ENCODE data around the gene MOB3A. TPM values are rescaled to one million over a fixed set of nuclear protein-coding genes. Genes with fewer than 3 reads are reported as not detected.

Gene MOB3A
- polyA plus RNA-seq, 1 of the 3 experiments (the other 2 are of a cell fraction): 24.1 TPM

DNA sequence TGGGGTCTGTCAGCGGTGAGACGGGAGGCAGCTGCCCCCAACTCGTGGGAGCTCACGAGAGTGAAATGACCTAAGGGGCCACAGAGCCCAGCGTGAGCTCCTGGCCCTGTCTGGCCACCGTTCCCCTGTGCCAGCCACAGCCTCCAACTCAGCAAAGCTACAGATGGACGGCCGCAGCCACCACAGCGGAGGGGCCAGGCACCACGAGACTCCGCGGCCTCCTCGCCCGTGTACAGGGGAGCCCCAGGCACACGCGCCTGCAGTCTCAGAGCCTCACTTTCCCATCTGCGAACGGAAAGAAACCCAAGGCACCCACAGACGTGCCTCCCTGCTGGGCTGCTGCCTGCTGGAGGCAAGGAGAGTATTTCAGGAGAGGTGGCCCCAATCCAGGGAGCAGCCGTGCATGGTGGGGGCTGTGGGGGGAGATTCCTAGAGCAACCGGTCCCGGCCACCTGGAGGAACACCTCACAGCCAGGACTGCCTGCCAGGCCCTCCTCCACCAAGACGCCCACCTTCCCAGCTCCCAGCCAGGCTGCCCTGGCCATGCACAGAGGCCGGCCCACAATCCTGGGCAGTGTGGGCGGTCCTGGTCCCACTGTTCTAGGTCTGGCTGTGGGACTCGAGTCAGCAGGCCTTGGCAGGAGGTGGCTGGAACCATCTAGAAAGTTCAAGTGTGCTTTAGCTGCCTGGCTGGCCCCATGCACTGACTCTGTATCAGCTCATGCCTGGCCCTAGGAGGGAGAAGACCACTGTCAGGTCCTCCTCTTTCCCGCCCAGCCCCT is 47.0 kb downstream of the MOB3A start:
- Histone ChIP-seq H3K9me2 (no peaks in the 10 kb centered on the region), H2AFZ (ENCODE audit: low read depth) (no peak overlapping the region), H3K9ac (peak overlapping the region; percentile 82; the same call in 1 of the 2 replicates), H3K27ac (ENCODE audit: low read depth in 2 of 2, low read length in 1 of 2) (peak overlapping the region; percentile 28 to 76; a peak in 3 of 4 replicates), H3K4me3 (ENCODE audit: low read depth in 2 of 2, low read length in 1 of 2) (peak overlapping the region; percentile 90 to 94), H3K4me1 (ENCODE audit: control insufficient read depth in 1 of 2, insufficient read depth in 2 of 2, low read depth in 1 of 2, low read length in 1 of 2) (peaks cover 20 to 56% of the 10 kb centered on the region in 2 experiments; a peak in 2 of 4 replicates), H3F3A (replicated peaks; ENCODE audit: insufficient read depth) (peaks cover 14% of the 10 kb centered on the region), H3K27me3 (ENCODE audit: insufficient read depth) (no peaks in the 10 kb centered on the region), H3K36me3 (replicated peaks in 1 of 2; ENCODE audit: control insufficient read depth in 1 of 2, insufficient read depth in 2 of 2, low read length in 1 of 2) (peaks cover 0 to 26% of the 10 kb centered on the region in 2 experiments), H3K79me2 (ENCODE audit: insufficient read depth) (peaks cover 45% of the 10 kb centered on the region), H3K4me2 (peak overlapping the region; percentile 98), H4K20me1 (ENCODE audit: insufficient read depth) (peaks cover 65% of the 10 kb centered on the region), H3K9me3 (no peaks in the 10 kb centered on the region)
- WGBS (ENCODE audit: low lambda C conversion rate): 74% methylated on average over 8 of the region's 27 CpGs
- ChIA-PET POLR2A (interaction anchor here (0.6 to 2.0 kb wide), 4 partner anchors 11 to 237 kb away, joined by 3 to 9 read pairs (median 6); no protein-coding TSS in a partner anchor), CTCF (interaction anchor here (0.6 to 2.0 kb wide), 6 partner anchors 9 to 144 kb away, joined by 3 to 7 read pairs (median 3); no protein-coding TSS in a partner anchor)
- no peak for DNase-seq
- TF ChIP-seq RAD21 (IDR thresholded peaks at IDR 0.05; ENCODE audit: low read length) (no peak), SMC3 (IDR thresholded peaks at IDR 0.05; ENCODE audit: low read depth, low read length) (no peak), EP300 (IDR thresholded peaks at IDR 0.05; ENCODE audit: borderline replicate concordance in 1 of 2, low read depth in 1 of 2, low read length in 1 of 2) (peak in 1 of 2 experiments; percentile 63; a peak in 2 of 4 replicates), JUND (IDR thresholded peaks at IDR 0.05) (no peak), FOXJ3 (CRISPR knock-in tag; IDR thresholded peaks at IDR 0.05) (no peak), TAF1 (IDR thresholded peaks at IDR 0.05; ENCODE audit: borderline replicate concordance, low read depth, low read length) (no peak)
- TF ChIP-seq, protein P1, sequence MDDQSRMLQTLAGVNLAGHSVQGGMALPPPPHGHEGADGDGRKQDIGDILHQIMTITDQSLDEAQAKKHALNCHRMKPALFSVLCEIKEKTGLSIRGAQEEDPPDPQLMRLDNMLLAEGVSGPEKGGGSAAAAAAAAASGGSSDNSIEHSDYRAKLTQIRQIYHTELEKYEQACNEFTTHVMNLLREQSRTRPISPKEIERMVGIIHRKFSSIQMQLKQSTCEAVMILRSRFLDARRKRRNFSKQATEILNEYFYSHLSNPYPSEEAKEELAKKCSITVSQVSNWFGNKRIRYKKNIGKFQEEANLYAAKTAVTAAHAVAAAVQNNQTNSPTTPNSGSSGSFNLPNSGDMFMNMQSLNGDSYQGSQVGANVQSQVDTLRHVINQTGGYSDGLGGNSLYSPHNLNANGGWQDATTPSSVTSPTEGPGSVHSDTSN (IDR thresholded peaks at IDR 0.05): no peak
- TF ChIP-seq, protein P2, sequence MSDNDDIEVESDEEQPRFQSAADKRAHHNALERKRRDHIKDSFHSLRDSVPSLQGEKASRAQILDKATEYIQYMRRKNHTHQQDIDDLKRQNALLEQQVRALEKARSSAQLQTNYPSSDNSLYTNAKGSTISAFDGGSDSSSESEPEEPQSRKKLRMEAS (IDR thresholded peaks at IDR 0.05; ENCODE audit: low read depth): no peak

DNA sequence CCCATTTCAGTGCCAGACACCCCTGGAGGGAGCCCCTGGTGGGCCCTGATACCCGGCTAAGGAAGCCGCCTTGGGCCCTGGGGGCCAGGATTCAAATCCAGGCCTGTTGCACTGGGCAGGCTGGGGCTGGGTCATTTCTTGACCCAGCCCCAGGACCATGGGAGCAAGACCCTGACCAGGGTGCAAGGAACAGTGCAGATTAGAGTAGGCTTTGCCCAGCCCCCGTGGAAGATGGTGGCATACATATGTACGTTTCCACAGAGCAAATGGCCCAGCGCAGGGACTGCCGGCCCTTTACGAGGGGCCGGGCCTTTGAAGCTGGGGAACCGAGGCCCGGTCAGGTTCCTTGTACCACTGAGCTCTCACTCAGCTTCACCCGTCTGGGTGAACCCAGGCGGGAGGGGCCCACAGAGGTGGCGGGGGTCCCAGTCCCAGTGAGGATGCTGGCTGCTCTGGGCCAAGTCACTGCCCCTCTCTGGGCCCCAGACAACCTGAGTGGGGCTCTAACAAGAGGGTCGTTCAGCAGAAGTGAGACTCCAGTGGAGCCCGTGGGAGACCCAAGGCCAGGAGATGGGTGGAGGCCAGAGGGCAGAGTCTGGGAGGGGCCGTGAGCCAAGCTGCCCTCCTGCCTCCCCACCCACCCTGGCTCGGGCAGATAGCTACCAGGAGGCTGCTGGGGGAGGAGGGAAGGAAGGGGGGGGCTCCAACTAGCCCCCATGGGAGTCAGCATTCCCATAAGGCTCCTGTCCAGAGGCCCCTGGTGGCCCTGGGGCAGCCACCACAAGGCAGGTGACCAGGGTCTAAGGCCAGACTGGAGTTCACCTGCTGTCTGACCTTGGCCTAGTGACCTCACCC is 47.8 kb downstream of the MOB3A start:
- H3K4me3 ChIP-seq (ENCODE audit: low read depth in 2 of 2, low read length in 1 of 2): peak overlapping the region in 1 of 2 experiments; percentile 94; a peak in 1 of 4 replicates
- peak overlapping the region; percentile 98 for H3K4me2 ChIP-seq
- WGBS (ENCODE audit: low lambda C conversion rate): 100% methylated on average over 5 of the region's 17 CpGs
- H3K9ac ChIP-seq: no peak overlapping the region
- no peaks in the 10 kb centered on the region for H3K9me3 ChIP-seq
- H3K9me2 ChIP-seq: no peaks in the 10 kb centered on the region
- peaks cover 2 to 26% of the 10 kb centered on the region in 2 experiments for H3K36me3 ChIP-seq (replicated peaks in 1 of 2; ENCODE audit: control insufficient read depth in 1 of 2, insufficient read depth in 2 of 2, low read length in 1 of 2)
- ChIA-PET CTCF (interaction anchor here (0.6 to 2.0 kb wide), 5 partner anchors 12 to 29 kb away, joined by 3 to 7 read pairs (median 3); no protein-coding TSS in a partner anchor), POLR2A (interaction anchor here (1.2 to 2.0 kb wide), 2 partner anchors 12 to 29 kb away, joined by 4 to 7 read pairs; no protein-coding TSS in a partner anchor)
- H3K27me3 ChIP-seq (ENCODE audit: insufficient read depth): no peaks in the 10 kb centered on the region
- peak overlapping the region in 1 of 2 experiments; percentile 44; a peak in 1 of 4 replicates for H3K27ac ChIP-seq (ENCODE audit: low read depth in 2 of 2, low read length in 1 of 2)
- no peak for DNase-seq
- peaks cover 45% of the 10 kb centered on the region for H3K79me2 ChIP-seq (ENCODE audit: insufficient read depth)
- H3F3A ChIP-seq (replicated peaks; ENCODE audit: insufficient read depth): peaks cover 13% of the 10 kb centered on the region
- H2AFZ ChIP-seq (ENCODE audit: low read depth): no peak overlapping the region
- peaks cover 20 to 55% of the 10 kb centered on the region in 2 experiments; a peak in 2 of 4 replicates for H3K4me1 ChIP-seq (ENCODE audit: control insufficient read depth in 1 of 2, insufficient read depth in 2 of 2, low read depth in 1 of 2, low read length in 1 of 2)
- peaks cover 73% of the 10 kb centered on the region for H4K20me1 ChIP-seq (ENCODE audit: insufficient read depth)
- TF ChIP-seq, protein P3, sequence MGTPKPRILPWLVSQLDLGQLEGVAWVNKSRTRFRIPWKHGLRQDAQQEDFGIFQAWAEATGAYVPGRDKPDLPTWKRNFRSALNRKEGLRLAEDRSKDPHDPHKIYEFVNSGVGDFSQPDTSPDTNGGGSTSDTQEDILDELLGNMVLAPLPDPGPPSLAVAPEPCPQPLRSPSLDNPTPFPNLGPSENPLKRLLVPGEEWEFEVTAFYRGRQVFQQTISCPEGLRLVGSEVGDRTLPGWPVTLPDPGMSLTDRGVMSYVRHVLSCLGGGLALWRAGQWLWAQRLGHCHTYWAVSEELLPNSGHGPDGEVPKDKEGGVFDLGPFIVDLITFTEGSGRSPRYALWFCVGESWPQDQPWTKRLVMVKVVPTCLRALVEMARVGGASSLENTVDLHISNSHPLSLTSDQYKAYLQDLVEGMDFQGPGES (IDR thresholded peaks at IDR 0.05; ENCODE audit: low read depth, low read length): no peak
- TF ChIP-seq FOXJ3 (CRISPR knock-in tag; IDR thresholded peaks at IDR 0.05): no peak
- no peak for TF ChIP-seq EP300 (IDR thresholded peaks at IDR 0.05; ENCODE audit: borderline replicate concordance in 1 of 2, low read depth in 1 of 2, low read length in 1 of 2)
- no peak for TF ChIP-seq POLR2AphosphoS5 (IDR thresholded peaks at IDR 0.05; ENCODE audit: low read depth, low read length)
- TF ChIP-seq, protein P4, sequence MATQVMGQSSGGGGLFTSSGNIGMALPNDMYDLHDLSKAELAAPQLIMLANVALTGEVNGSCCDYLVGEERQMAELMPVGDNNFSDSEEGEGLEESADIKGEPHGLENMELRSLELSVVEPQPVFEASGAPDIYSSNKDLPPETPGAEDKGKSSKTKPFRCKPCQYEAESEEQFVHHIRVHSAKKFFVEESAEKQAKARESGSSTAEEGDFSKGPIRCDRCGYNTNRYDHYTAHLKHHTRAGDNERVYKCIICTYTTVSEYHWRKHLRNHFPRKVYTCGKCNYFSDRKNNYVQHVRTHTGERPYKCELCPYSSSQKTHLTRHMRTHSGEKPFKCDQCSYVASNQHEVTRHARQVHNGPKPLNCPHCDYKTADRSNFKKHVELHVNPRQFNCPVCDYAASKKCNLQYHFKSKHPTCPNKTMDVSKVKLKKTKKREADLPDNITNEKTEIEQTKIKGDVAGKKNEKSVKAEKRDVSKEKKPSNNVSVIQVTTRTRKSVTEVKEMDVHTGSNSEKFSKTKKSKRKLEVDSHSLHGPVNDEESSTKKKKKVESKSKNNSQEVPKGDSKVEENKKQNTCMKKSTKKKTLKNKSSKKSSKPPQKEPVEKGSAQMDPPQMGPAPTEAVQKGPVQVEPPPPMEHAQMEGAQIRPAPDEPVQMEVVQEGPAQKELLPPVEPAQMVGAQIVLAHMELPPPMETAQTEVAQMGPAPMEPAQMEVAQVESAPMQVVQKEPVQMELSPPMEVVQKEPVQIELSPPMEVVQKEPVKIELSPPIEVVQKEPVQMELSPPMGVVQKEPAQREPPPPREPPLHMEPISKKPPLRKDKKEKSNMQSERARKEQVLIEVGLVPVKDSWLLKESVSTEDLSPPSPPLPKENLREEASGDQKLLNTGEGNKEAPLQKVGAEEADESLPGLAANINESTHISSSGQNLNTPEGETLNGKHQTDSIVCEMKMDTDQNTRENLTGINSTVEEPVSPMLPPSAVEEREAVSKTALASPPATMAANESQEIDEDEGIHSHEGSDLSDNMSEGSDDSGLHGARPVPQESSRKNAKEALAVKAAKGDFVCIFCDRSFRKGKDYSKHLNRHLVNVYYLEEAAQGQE (IDR thresholded peaks at IDR 0.05; ENCODE audit: low read depth, low read length): no peak
- TF ChIP-seq MXI1 (IDR thresholded peaks at IDR 0.05; ENCODE audit: low read depth, low read length): no peak
- TF ChIP-seq RCOR1 (IDR thresholded peaks at IDR 0.05; ENCODE audit: low read length): no peak
- TF ChIP-seq EZH2phosphoT487 (IDR thresholded peaks at IDR 0.05; ENCODE audit: borderline replicate concordance, low read depth): no peak
- no peak for TF ChIP-seq CHD2 (IDR thresholded peaks at IDR 0.05; ENCODE audit: low read length, partially characterized antibody)
- TF ChIP-seq NFIC (IDR thresholded peaks at IDR 0.05; ENCODE audit: borderline replicate concordance): no peak
- TF ChIP-seq SMC3 (IDR thresholded peaks at IDR 0.05; ENCODE audit: low read depth, low read length): no peak
